HG03039 (cell line): Measurements from ENCODE around the gene SPATA24.
"Not testable (repeated sequence)": the region's sequence is repeated elsewhere in the genome, so short reads cannot be mapped to it uniquely, and the experiment has no call there.

Experiments used
- ATAC-seq: cut with Tn5 transposase; IDR thresholded peaks from one replicate; pipeline ENCODE4 v1.9.1; 2021; ENCODE audit warnings: mild to moderate bottlenecking, moderate library complexity; ENCODE audit not compliant: unreplicated experiment

SPATA24 gene

GRCh38 chr5:139355900-139356299 is 48.0 kb downstream of the SPATA24 start:
- ATAC-seq = not testable (repeated sequence)

DNA sequence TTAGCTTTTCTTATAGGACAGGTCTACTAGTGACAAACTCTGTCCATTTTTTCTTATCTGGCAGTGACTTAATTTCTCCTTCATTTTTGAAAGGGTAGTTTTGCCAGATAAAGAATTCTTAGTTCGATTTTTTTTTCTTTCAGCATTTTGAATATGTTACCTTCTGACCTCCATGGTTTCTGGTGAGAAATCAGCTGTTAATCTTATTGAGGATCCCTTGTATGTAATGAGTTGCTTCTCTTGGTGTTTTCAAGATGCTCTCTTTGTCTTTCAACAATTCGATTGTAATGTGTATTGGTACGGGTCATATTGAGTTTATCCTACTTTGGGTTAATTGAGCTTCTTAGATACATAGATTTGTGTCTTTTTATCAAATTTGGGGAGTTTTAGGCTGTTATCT is 49.7 kb downstream of the SPATA24 start:
- ATAC-seq = no peak

DNA sequence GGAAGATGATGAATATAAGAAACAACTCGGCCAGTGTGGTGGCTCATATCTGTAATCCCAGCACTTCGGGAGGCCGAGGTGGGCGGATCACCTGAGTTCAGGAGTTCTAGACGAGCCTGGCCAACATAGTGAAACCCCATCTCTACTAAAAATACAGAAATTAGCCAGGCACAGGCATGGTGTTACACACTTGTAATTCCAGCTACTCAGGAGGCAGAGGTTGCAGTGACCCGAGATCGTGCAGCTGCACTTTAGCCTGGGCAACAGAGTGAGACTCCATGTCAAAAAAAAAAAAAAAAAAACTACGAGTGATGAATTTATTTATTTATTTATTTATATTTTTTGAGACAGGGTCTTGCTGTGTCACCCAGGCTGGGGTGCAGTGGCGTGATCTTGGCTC is 56.0 kb downstream of the SPATA24 start:
- not testable (repeated sequence) for ATAC-seq
